ENCODE measurements around the gene ETV7. TPM values are rescaled to one million over a fixed set of nuclear protein-coding genes. Genes with fewer than 3 reads are reported as not detected.

The ETV7 gene
- total RNA-seq, 1 donor from 2014 or later, result not detected

GRCh38 chr6:36324191-36324590, 63.3 kb downstream of the ETV7 start:
- H3K27me3 Mint-ChIP-seq (ENCODE audit: unreplicated experiment), result peaks cover 8% of the 10 kb centered on the region

GRCh38 chr6:36323062-36323461, 64.4 kb downstream of the ETV7 start:
- DNase-seq (ENCODE audit: low spot score), result peak; percentile 47
- H3K4me3 Mint-ChIP-seq (ENCODE audit: unreplicated experiment), result no peak overlapping the region
- no peaks in the 10 kb centered on the region for H3K9me3 Mint-ChIP-seq (ENCODE audit: unreplicated experiment)
- peaks cover 3% of the 10 kb centered on the region for H3K36me3 Mint-ChIP-seq (ENCODE audit: low read depth, unreplicated experiment)
- no peak overlapping the region for H3K27ac Mint-ChIP-seq (ENCODE audit: unreplicated experiment)
- H3K4me1 Mint-ChIP-seq (ENCODE audit: unreplicated experiment), result peaks cover 2% of the 10 kb centered on the region
- TF ChIP-seq CTCF (IDR thresholded peaks at IDR 0.05; ENCODE audit: unreplicated experiment), result no peak
- H3K27me3 Mint-ChIP-seq (ENCODE audit: unreplicated experiment), result peaks cover 9% of the 10 kb centered on the region

More at GRCh38 chr6:36324191-36324590, 63.3 kb downstream of the ETV7 start:
- DNase-seq (ENCODE audit: low spot score), result no peak
- no peak for TF ChIP-seq CTCF (IDR thresholded peaks at IDR 0.05; ENCODE audit: unreplicated experiment)
- no peaks in the 10 kb centered on the region for H3K9me3 Mint-ChIP-seq (ENCODE audit: unreplicated experiment)
- peaks cover 3% of the 10 kb centered on the region for H3K36me3 Mint-ChIP-seq (ENCODE audit: low read depth, unreplicated experiment)
- no peak overlapping the region for H3K4me3 Mint-ChIP-seq (ENCODE audit: unreplicated experiment)
- H3K4me1 Mint-ChIP-seq (ENCODE audit: unreplicated experiment), result peaks cover 2% of the 10 kb centered on the region
- H3K27ac Mint-ChIP-seq (ENCODE audit: unreplicated experiment), result no peak overlapping the region

GRCh38 chr6:36322591-36322990, 64.9 kb downstream of the ETV7 start:
- DNase-seq (ENCODE audit: low spot score), result no peak
- Mint-ChIP-seq H3K27me3 (ENCODE audit: unreplicated experiment) (peaks cover 9% of the 10 kb centered on the region), H3K9me3 (ENCODE audit: unreplicated experiment) (no peaks in the 10 kb centered on the region), H3K4me1 (ENCODE audit: unreplicated experiment) (peaks cover 2% of the 10 kb centered on the region), H3K27ac (ENCODE audit: unreplicated experiment) (no peak overlapping the region), H3K4me3 (ENCODE audit: unreplicated experiment) (no peak overlapping the region), H3K36me3 (ENCODE audit: low read depth, unreplicated experiment) (peaks cover 3% of the 10 kb centered on the region)
- TF ChIP-seq CTCF (IDR thresholded peaks at IDR 0.05; ENCODE audit: unreplicated experiment), result no peak

- peaks cover 3% of the 10 kb centered on the region for H3K36me3 Mint-ChIP-seq (ENCODE audit: low read depth, unreplicated experiment)
- no peak for TF ChIP-seq CTCF (IDR thresholded peaks at IDR 0.05; ENCODE audit: unreplicated experiment)
- DNase-seq (ENCODE audit: low spot score), result no peak
- H3K4me1 Mint-ChIP-seq (ENCODE audit: unreplicated experiment), result no peaks in the 10 kb centered on the region
- H3K27me3 Mint-ChIP-seq (ENCODE audit: unreplicated experiment), result peaks cover 9% of the 10 kb centered on the region
- no peaks in the 10 kb centered on the region for H3K9me3 Mint-ChIP-seq (ENCODE audit: unreplicated experiment)
- H3K27ac Mint-ChIP-seq (ENCODE audit: unreplicated experiment), result no peak overlapping the region
- no peak overlapping the region for H3K4me3 Mint-ChIP-seq (ENCODE audit: unreplicated experiment)
Observed at GRCh38 chr6:36320475-36320874, 67.0 kb downstream of the ETV7 start.

- peaks cover 3% of the 10 kb centered on the region for H3K36me3 Mint-ChIP-seq (ENCODE audit: low read depth, unreplicated experiment)
- no peaks in the 10 kb centered on the region for H3K9me3 Mint-ChIP-seq (ENCODE audit: unreplicated experiment)
- DNase-seq (ENCODE audit: low spot score), result no peak
- TF ChIP-seq CTCF (IDR thresholded peaks at IDR 0.05; ENCODE audit: unreplicated experiment), result no peak
- no peak overlapping the region for H3K27ac Mint-ChIP-seq (ENCODE audit: unreplicated experiment)
- no peaks in the 10 kb centered on the region for H3K4me1 Mint-ChIP-seq (ENCODE audit: unreplicated experiment)
- no peak overlapping the region for H3K4me3 Mint-ChIP-seq (ENCODE audit: unreplicated experiment)
- H3K27me3 Mint-ChIP-seq (ENCODE audit: unreplicated experiment), result peaks cover 9% of the 10 kb centered on the region
Observed at GRCh38 chr6:36319821-36320220, 67.6 kb downstream of the ETV7 start.

Measured in endothelial cell (in vitro differentiated cells).